CD14-positive monocyte (primary cell): Measurements from ENCODE around the gene OR13C4. TPM values are rescaled to one million over a fixed set of nuclear protein-coding genes. Genes with fewer than 3 reads are reported as not detected.
"Not testable (repeated sequence)": the region's sequence is repeated elsewhere in the genome, so short reads cannot be mapped to it uniquely, and the experiment has no call there.

ENCODE experiments used
- DNase-seq, 3 donors: peaks; one replicate each; pipeline ENCODE4 v3.0.0-alpha.2; 2011 to 2022
- H2AFZ ChIP-seq: 2 replicates; pipeline ENCODE4 v1.6.0; 2012; ENCODE audit warnings: mild to moderate bottlenecking, low read depth, low read length, inconsistent platforms; ENCODE audit not compliant: insufficient read depth, poor library complexity, severe bottlenecking
- H3K27ac ChIP-seq, 2 donors: 1 replicate in 1 of 2; 2 replicates in 1 of 2; pipeline ENCODE4 v1.5.1; 2012 to 2013; ENCODE audit warnings: low read length in 2 of 2, control low read depth in 1 of 2, inconsistent platforms in 1 of 2, low read depth in 1 of 2, mild to moderate bottlenecking in 1 of 2
- H3K27me3 ChIP-seq, 2 donors: one replicate each; pipeline versions ENCODE4 v1.6.0 to v1.6.1; 2011 to 2013; ENCODE audit warnings: low read length in 2 of 2; ENCODE audit not compliant: control insufficient read depth in 2 of 2, insufficient read depth in 2 of 2
- H3K36me3 ChIP-seq, 2 donors: replicated peaks in 1 of 2; 1 replicate in 1 of 2; 2 replicates in 1 of 2; pipeline versions ENCODE4 v1.5.1 to v1.6.1; 2012 to 2013; ENCODE audit warnings: low read length in 2 of 2, control low read depth in 1 of 2, inconsistent platforms in 1 of 2, mild to moderate bottlenecking in 1 of 2; ENCODE audit not compliant: insufficient read depth in 2 of 2, control insufficient read depth in 1 of 2
- H3K4me1 ChIP-seq, 2 donors: 1 replicate in 1 of 2; 2 replicates in 1 of 2; pipeline versions ENCODE4 v1.5.1 to v1.6.1; 2012 to 2013; ENCODE audit warnings: low read length in 2 of 2, control low read depth in 1 of 2, inconsistent platforms in 1 of 2, mild to moderate bottlenecking in 1 of 2, moderate library complexity in 1 of 2; ENCODE audit not compliant: insufficient read depth in 2 of 2, control insufficient read depth in 1 of 2
- H3K4me2 ChIP-seq: replicated peaks from 2 replicates; pipeline ENCODE3; 2012; ENCODE audit warnings: low read length, moderate library complexity, mild to moderate bottlenecking; ENCODE audit not compliant: poor library complexity, severe bottlenecking; ENCODE audit errors: extremely low read depth
- H3K4me3 ChIP-seq, 3 experiments: fragments of 200-600 bp in 1 of 3; sonication (generic) in 1 of 3; replicated peaks in 1 of 3; 1 replicate in 2 of 3; 2 replicates in 1 of 3; pipeline ENCODE4 v1.5.1; 2011 to 2013; ENCODE audit warnings: low read length in 3 of 3, mild to moderate bottlenecking in 3 of 3, control low read depth in 2 of 3, low read depth in 2 of 3, inconsistent platforms in 1 of 3, moderate library complexity in 1 of 3
- H3K79me2 ChIP-seq: 2 replicates; pipeline ENCODE4 v1.6.0; 2012; ENCODE audit warnings: mild to moderate bottlenecking, control low read depth, inconsistent platforms, low read length, moderate library complexity; ENCODE audit not compliant: insufficient read depth
- H3K9ac ChIP-seq: 2 replicates; pipeline ENCODE4 v1.6.0; 2017; ENCODE audit warnings: low read length, mild to moderate bottlenecking; ENCODE audit not compliant: insufficient read depth, poor library complexity, severe bottlenecking
- H3K9me3 ChIP-seq, 2 donors: replicated peaks in 1 of 2; 1 replicate in 1 of 2; 2 replicates in 1 of 2; pipeline versions ENCODE4 v1.5.1 to v1.6.1; 2012 to 2013; ENCODE audit warnings: low read length in 2 of 2, control low read depth in 1 of 2; ENCODE audit not compliant: control insufficient read depth in 1 of 2, insufficient read depth in 1 of 2
- H4K20me1 ChIP-seq: 2 replicates; pipeline ENCODE4 v1.6.0; 2012; ENCODE audit warnings: mild to moderate bottlenecking, low read length, control low read depth, moderate library complexity; ENCODE audit not compliant: insufficient read depth
- H3K27ac Mint-ChIP-seq, 7 donors: one replicate each; pipeline ENCODE4 v1.8.0; 2020; ENCODE audit warnings: mild to moderate bottlenecking in 7 of 7, mixed read lengths in 7 of 7, moderate library complexity in 6 of 7, inconsistent platforms in 2 of 7
- H3K27me3 Mint-ChIP-seq, 3 donors: one replicate each; pipeline ENCODE4 v1.8.0; 2021 to 2022; ENCODE audit warnings: low read depth in 3 of 3, mild to moderate bottlenecking in 3 of 3, mixed read lengths in 3 of 3, moderate library complexity in 3 of 3, inconsistent platforms in 1 of 3
- H3K36me3 Mint-ChIP-seq, 2 donors: one replicate each; pipeline ENCODE4 v1.8.0; 2020; ENCODE audit warnings: mixed read lengths in 2 of 2, inconsistent platforms in 1 of 2, mild to moderate bottlenecking in 1 of 2
- H3K4me1 Mint-ChIP-seq: one replicate; pipeline ENCODE4 v1.8.0; 2020; ENCODE audit warnings: mild to moderate bottlenecking, mixed read lengths
- H3K4me3 Mint-ChIP-seq, 2 donors: one replicate each; pipeline ENCODE4 v1.8.0; 2020; ENCODE audit warnings: mild to moderate bottlenecking in 2 of 2, mixed read lengths in 2 of 2, moderate library complexity in 1 of 2
- H3K9me3 Mint-ChIP-seq, 7 donors: one replicate each; pipeline ENCODE4 v1.8.0; 2020 to 2022; ENCODE audit warnings: mixed read lengths in 7 of 7, mild to moderate bottlenecking in 6 of 7, moderate library complexity in 6 of 7, inconsistent platforms in 2 of 7
- WGBS: methylation state at CpG from one replicate; pipeline ENCODE4 v1.1.5; 2013; ENCODE audit warnings: missing lambda C conversion rate; ENCODE audit not compliant: insufficient coverage; 5-methylcytosine and 5-hydroxymethylcytosine counted together
- intact Hi-C, 2 donors: fragments of 100-400 bp; cut with micrococcal nuclease; formaldehyde crosslinking; loops; one replicate each; pipeline versions ENCODE4 v1.15.0 to v1.15.1; 2023
- polyA plus RNA-seq, 3 donors: library from polyadenylated mRNA; depleted of rRNA in 1 of 3; unstranded in 2 of 3; stranded (reverse) in 1 of 3; fragments of 300-500 nt in 2 of 3; fragments of >200 nt in 1 of 3; fragmentation: Illumina TruSeq in 2 of 3; gene quantifications; 1 replicate in 2 of 3; 2 replicates in 1 of 3; pipeline ENCODE4 v1.2.3, GENCODE V29; 2012 to 2021
- TF ChIP-seq, protein P1 (sequence below): fragments of 200-600 bp; IDR thresholded peaks from one replicate; pipeline ENCODE4 v1.8.0; 2022; ENCODE audit warnings: antibody characterized with exemption, mild to moderate bottlenecking

Gene OR13C4
- polyA plus RNA-seq, 3 donors = not detected

- no peaks in the 10 kb centered on the region for H3K79me2 ChIP-seq
- Mint-ChIP-seq H3K27ac (no peak within 1 kb of the TSS), H3K4me1 (no peaks in the 10 kb centered on the region), H3K4me3 (no peak within 1 kb of the TSS), H3K27me3 (no peaks in the 10 kb centered on the region), H3K9me3 (peaks cover 0 to 1% (median 0%) of the 10 kb centered on the region in 7 donors), H3K36me3 (no peaks in the 10 kb centered on the region)
- intact Hi-C loops = no loop called here
- H3K4me2 ChIP-seq = no peak within 1 kb of the TSS
- no peak within 1 kb of the TSS for H3K9ac ChIP-seq
- H3K36me3 ChIP-seq = no peaks in the 10 kb centered on the region
- H3K27ac ChIP-seq = no peak within 1 kb of the TSS
- H2AFZ ChIP-seq = no peak within 1 kb of the TSS
- no peaks in the 10 kb centered on the region for H3K27me3 ChIP-seq
- H3K9me3 ChIP-seq = no peaks in the 10 kb centered on the region
- WGBS = 100% methylated on average over 3 of the region's 5 CpGs
- no peak for DNase-seq
- H3K4me3 ChIP-seq = no peak within 1 kb of the TSS
- no peaks in the 10 kb centered on the region for H4K20me1 ChIP-seq
- TF ChIP-seq, protein P1, sequence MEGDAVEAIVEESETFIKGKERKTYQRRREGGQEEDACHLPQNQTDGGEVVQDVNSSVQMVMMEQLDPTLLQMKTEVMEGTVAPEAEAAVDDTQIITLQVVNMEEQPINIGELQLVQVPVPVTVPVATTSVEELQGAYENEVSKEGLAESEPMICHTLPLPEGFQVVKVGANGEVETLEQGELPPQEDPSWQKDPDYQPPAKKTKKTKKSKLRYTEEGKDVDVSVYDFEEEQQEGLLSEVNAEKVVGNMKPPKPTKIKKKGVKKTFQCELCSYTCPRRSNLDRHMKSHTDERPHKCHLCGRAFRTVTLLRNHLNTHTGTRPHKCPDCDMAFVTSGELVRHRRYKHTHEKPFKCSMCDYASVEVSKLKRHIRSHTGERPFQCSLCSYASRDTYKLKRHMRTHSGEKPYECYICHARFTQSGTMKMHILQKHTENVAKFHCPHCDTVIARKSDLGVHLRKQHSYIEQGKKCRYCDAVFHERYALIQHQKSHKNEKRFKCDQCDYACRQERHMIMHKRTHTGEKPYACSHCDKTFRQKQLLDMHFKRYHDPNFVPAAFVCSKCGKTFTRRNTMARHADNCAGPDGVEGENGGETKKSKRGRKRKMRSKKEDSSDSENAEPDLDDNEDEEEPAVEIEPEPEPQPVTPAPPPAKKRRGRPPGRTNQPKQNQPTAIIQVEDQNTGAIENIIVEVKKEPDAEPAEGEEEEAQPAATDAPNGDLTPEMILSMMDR = no peak
- H3K4me1 ChIP-seq = no peaks in the 10 kb centered on the region
These were observed 9.7 kb upstream of the OR13C4 start, which contains the start of gene OR13C3 for GRCh38 chr9:104536756-104537155. Gene OR13C3, minus strand, starts transcription at chr9:104536856. Its CDS starts 133 bp downstream, at chr9:104536723.

DNA sequence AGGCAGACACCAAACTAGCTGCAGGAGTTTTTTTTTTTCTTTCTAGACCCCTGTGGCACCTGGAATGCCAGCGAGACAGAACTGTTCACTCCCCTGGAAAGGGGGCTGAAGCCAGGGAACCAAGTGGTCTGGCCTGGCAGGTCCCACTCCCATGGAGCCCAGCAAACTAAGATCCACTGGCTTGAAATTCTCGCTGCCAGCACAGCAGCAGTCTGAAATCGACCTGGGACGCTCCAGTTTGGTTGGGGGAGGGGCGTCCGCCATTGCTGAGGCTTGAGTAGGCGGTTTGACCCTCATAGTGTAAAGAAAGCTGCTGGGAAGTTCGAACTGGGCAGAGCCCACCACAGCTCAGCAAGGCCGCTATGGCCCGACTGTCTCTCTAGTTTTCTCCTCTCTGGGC lies 6.8 kb downstream of the OR13C4 start:
- H4K20me1 ChIP-seq, H3K4me1 Mint-ChIP-seq, H3K4me1 ChIP-seq, H3K9me3 Mint-ChIP-seq, H3K9me3 ChIP-seq, H3K4me3 ChIP-seq, H3K27ac ChIP-seq, H3K27me3 ChIP-seq, H2AFZ ChIP-seq, DNase-seq, H3K36me3 ChIP-seq, H3K9ac ChIP-seq, H3K4me3 Mint-ChIP-seq, H3K4me2 ChIP-seq, H3K27me3 Mint-ChIP-seq, H3K27ac Mint-ChIP-seq, H3K79me2 ChIP-seq, H3K36me3 Mint-ChIP-seq, intact Hi-C loops: not testable (repeated sequence)
- WGBS = 96% methylated on average over 7 of the region's 10 CpGs
